ENCODE results near the gene CDKN1A. TPM values are rescaled to one million over a fixed set of nuclear protein-coding genes. Genes with fewer than 3 reads are reported as not detected.

Gene CDKN1A
- total and polyA plus RNA-seq, 2 experiments from 2014 or later = 549 to 813 TPM

- H3K4me3 ChIP-seq = no peak overlapping the region
- H3K36me3 ChIP-seq (ENCODE audit: low read depth) = no peaks in the 10 kb centered on the region
- H4K20me1 ChIP-seq (ENCODE audit: insufficient read depth) = no peaks in the 10 kb centered on the region
- H3K27ac ChIP-seq = no peak overlapping the region
- 92 to 95% methylated on average over 7 of the region's 7 CpGs for WGBS, 2 experiments (ENCODE audit: low coverage in 1 of 2, low lambda C conversion rate in 2 of 2, missing lambda C conversion rate in 2 of 2)
- no peak for DNase-seq
- peaks cover 6% of the 10 kb centered on the region; the same call in 1 of the 2 replicates for H3F3A ChIP-seq (ENCODE audit: insufficient read depth)
- H3K4me2 ChIP-seq (ENCODE audit: unreplicated experiment) = no peak overlapping the region
- in situ Hi-C loops (cut with MboI) = no loop called here
- H3K9me3 ChIP-seq (ENCODE audit: low read depth) = no peaks in the 10 kb centered on the region
- H3K9me2 ChIP-seq (ENCODE audit: insufficient read depth) = no peaks in the 10 kb centered on the region
- TF ChIP-seq EZH2 (IDR thresholded peaks at IDR 0.05; ENCODE audit: insufficient read depth, poor library complexity, severe bottlenecking) (no peak), EZH2phosphoT487 (IDR thresholded peaks at IDR 0.05; ENCODE audit: insufficient read depth, low read depth) (no peak)
- no peak overlapping the region for H3K9ac ChIP-seq
- H3K79me2 ChIP-seq (ENCODE audit: insufficient read depth) = no peaks in the 10 kb centered on the region
- H3K27me3 ChIP-seq (replicated peaks; ENCODE audit: insufficient read depth) = no peaks in the 10 kb centered on the region
- H2AFZ ChIP-seq = no peak overlapping the region
- H3K4me1 ChIP-seq (ENCODE audit: insufficient read depth) = peaks cover 16% of the 10 kb centered on the region
Observed at GRCh38 chr6:36670271-36670670, 8.2 kb upstream of the CDKN1A start.

- no peak for TF ChIP-seq EZH2phosphoT487 (IDR thresholded peaks at IDR 0.05; ENCODE audit: insufficient read depth, low read depth)
- TF ChIP-seq EZH2 (IDR thresholded peaks at IDR 0.05; ENCODE audit: insufficient read depth, poor library complexity, severe bottlenecking) = no peak
- no peaks in the 10 kb centered on the region for H3K36me3 ChIP-seq (ENCODE audit: low read depth)
- no peak overlapping the region for H3K9ac ChIP-seq
- in situ Hi-C loops (cut with MboI) = no loop called here
- no peaks in the 10 kb centered on the region for H4K20me1 ChIP-seq (ENCODE audit: insufficient read depth)
- H3K27ac ChIP-seq = no peak overlapping the region
- H2AFZ ChIP-seq = no peak overlapping the region
- H3K79me2 ChIP-seq (ENCODE audit: insufficient read depth) = no peaks in the 10 kb centered on the region
- 77 to 88% methylated on average over 6 of the region's 6 CpGs for WGBS, 2 experiments (ENCODE audit: low coverage in 1 of 2, low lambda C conversion rate in 2 of 2, missing lambda C conversion rate in 2 of 2)
- DNase-seq = no peak
- no peak overlapping the region for H3K4me2 ChIP-seq (ENCODE audit: unreplicated experiment)
- H3K9me3 ChIP-seq (ENCODE audit: low read depth) = no peaks in the 10 kb centered on the region
- peaks cover 10% of the 10 kb centered on the region; the same call in 1 of the 2 replicates for H3F3A ChIP-seq (ENCODE audit: insufficient read depth)
- H3K4me1 ChIP-seq (ENCODE audit: insufficient read depth) = peaks cover 20% of the 10 kb centered on the region
- no peak overlapping the region for H3K4me3 ChIP-seq
- H3K9me2 ChIP-seq (ENCODE audit: insufficient read depth) = no peaks in the 10 kb centered on the region
- H3K27me3 ChIP-seq (replicated peaks; ENCODE audit: insufficient read depth) = no peaks in the 10 kb centered on the region
Observed at GRCh38 chr6:36671687-36672375, 6.7 kb upstream of the CDKN1A start.

- no peak for TF ChIP-seq EZH2phosphoT487 (IDR thresholded peaks at IDR 0.05; ENCODE audit: insufficient read depth, low read depth)
- no peak for TF ChIP-seq EZH2 (IDR thresholded peaks at IDR 0.05; ENCODE audit: insufficient read depth, poor library complexity, severe bottlenecking)
- no peak overlapping the region for H3K9ac ChIP-seq
- H3K9me2 ChIP-seq (ENCODE audit: insufficient read depth) = no peaks in the 10 kb centered on the region
- no peak for DNase-seq
- in situ Hi-C loops (cut with MboI) = no loop called here
- no peaks in the 10 kb centered on the region for H4K20me1 ChIP-seq (ENCODE audit: insufficient read depth)
- H2AFZ ChIP-seq = no peak overlapping the region
- no peaks in the 10 kb centered on the region for H3K36me3 ChIP-seq (ENCODE audit: low read depth)
- no peak overlapping the region for H3K4me2 ChIP-seq (ENCODE audit: unreplicated experiment)
- H3K79me2 ChIP-seq (ENCODE audit: insufficient read depth) = peaks cover 4% of the 10 kb centered on the region
- no peaks in the 10 kb centered on the region for H3K27me3 ChIP-seq (replicated peaks; ENCODE audit: insufficient read depth)
- H3K4me3 ChIP-seq = no peak overlapping the region
- no peak overlapping the region for H3K27ac ChIP-seq
- peaks cover 26% of the 10 kb centered on the region for H3K4me1 ChIP-seq (ENCODE audit: insufficient read depth)
- H3F3A ChIP-seq (ENCODE audit: insufficient read depth) = peaks cover 24% of the 10 kb centered on the region
- no peaks in the 10 kb centered on the region for H3K9me3 ChIP-seq (ENCODE audit: low read depth)
- WGBS, 2 experiments (ENCODE audit: low coverage in 1 of 2, low lambda C conversion rate in 2 of 2, missing lambda C conversion rate in 2 of 2) = 85 to 86% methylated on average over 10 of the region's 10 CpGs
Observed at GRCh38 chr6:36673882-36674281, 4.6 kb upstream of the CDKN1A start.

DNA sequence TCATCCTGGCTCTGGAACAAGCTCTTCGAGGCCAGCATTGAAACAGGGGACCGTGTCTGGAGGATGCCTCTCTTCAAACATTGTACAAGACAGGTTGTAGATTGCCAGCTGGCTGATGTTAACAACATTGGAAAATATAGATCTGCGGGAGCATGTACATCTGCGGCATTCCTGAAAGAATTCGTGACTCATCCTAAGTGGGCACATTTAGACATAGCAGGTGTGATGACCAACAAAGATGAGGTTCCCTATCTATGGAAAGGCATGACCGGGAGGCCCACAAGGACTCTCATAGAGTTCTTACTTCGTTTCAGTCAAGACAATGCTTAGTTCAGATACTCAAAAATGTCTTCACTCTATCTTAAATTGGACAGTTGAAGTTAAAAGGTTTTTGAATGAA, 3.6 kb upstream of the CDKN1A start:
- Histone ChIP-seq H4K20me1 (ENCODE audit: insufficient read depth) (no peaks in the 10 kb centered on the region), H2AFZ (no peak overlapping the region), H3F3A (ENCODE audit: insufficient read depth) (peaks cover 24% of the 10 kb centered on the region), H3K4me2 (ENCODE audit: unreplicated experiment) (no peak overlapping the region), H3K4me1 (ENCODE audit: insufficient read depth) (peaks cover 26% of the 10 kb centered on the region), H3K4me3 (no peak overlapping the region), H3K9me2 (ENCODE audit: insufficient read depth) (no peaks in the 10 kb centered on the region), H3K9me3 (ENCODE audit: low read depth) (no peaks in the 10 kb centered on the region), H3K27ac (no peak overlapping the region), H3K79me2 (ENCODE audit: insufficient read depth) (peaks cover 14% of the 10 kb centered on the region), H3K9ac (no peak overlapping the region), H3K27me3 (replicated peaks; ENCODE audit: insufficient read depth) (no peaks in the 10 kb centered on the region), H3K36me3 (ENCODE audit: low read depth) (no peaks in the 10 kb centered on the region)
- TF ChIP-seq EZH2phosphoT487 (IDR thresholded peaks at IDR 0.05; ENCODE audit: insufficient read depth, low read depth) (no peak), EZH2 (IDR thresholded peaks at IDR 0.05; ENCODE audit: insufficient read depth, poor library complexity, severe bottlenecking) (no peak)
- whole genome bisulfite sequencing, 2 experiments (ENCODE audit: low coverage in 1 of 2, low lambda C conversion rate in 2 of 2, missing lambda C conversion rate in 2 of 2) = 96 to 97% methylated on average over 7 of the region's 7 CpGs
- in situ Hi-C loops (cut with MboI) = no loop called here
- DNase-seq = no peak

Data from GM23248 (cell line).